Stomach (tissue), 9 donors: ENCODE measurements around the gene C3orf20. TPM values are rescaled to one million over a fixed set of nuclear protein-coding genes. Genes with fewer than 3 reads are reported as not detected.

Experiments used
- DNase-seq, 2 donors: peaks; one replicate each; pipeline versions ENCODE4 v3.0.0 to v3.0.0-alpha.2; 2013 to 2019
- H3K27ac ChIP-seq, 5 donors: fragments of 200-600 bp in 4 of 5; sonication (generic) in 4 of 5; one replicate each; pipeline ENCODE4 v1.5.1; 2013 to 2019; ENCODE audit warnings: mild to moderate bottlenecking in 1 of 5, moderate library complexity in 1 of 5
- H3K27me3 ChIP-seq, 3 donors: fragments of 200-600 bp; sonication (generic); one replicate each; pipeline ENCODE4 v1.5.1; 2017 to 2019; ENCODE audit warnings: mixed run types in 1 of 3
- H3K36me3 ChIP-seq, 4 donors: fragments of 200-600 bp; sonication (generic); 1 replicate in 3 of 4; 2 replicates in 1 of 4; pipeline ENCODE4 v1.5.1; 2016 to 2019
- H3K4me1 ChIP-seq, 4 donors: fragments of 200-600 bp; sonication (generic); one replicate each; pipeline ENCODE4 v1.5.1; 2016 to 2019
- H3K4me3 ChIP-seq, 4 donors: fragments of 200-600 bp; sonication (generic) in 3 of 4; one replicate each; pipeline ENCODE4 v1.5.1; 2016 to 2019; ENCODE audit warnings: mild to moderate bottlenecking in 1 of 4
- H3K9me3 ChIP-seq, 4 donors: fragments of 200-600 bp; sonication (generic); one replicate each; pipeline ENCODE4 v1.5.1; 2016 to 2019
- EP300 ChIP-seq: sonication (generic); formaldehyde crosslinking; IDR thresholded peaks from one replicate; pipeline ENCODE4 v1.6.1; 2017; ENCODE audit warnings: antibody characterized with exemption
- POLR2A ChIP-seq, 4 donors: fragments of 450-650 bp; IDR thresholded peaks; one replicate each; pipeline ENCODE4 v1.6.1; 2016; ENCODE audit warnings: antibody characterized with exemption in 4 of 4, control low read depth in 2 of 4, mild to moderate bottlenecking in 1 of 4, moderate library complexity in 1 of 4
- POLR2AphosphoS5 ChIP-seq, 3 donors: sonication (generic); formaldehyde crosslinking; IDR thresholded peaks; one replicate each; pipeline ENCODE4 v1.6.1; 2016; ENCODE audit warnings: antibody characterized with exemption in 3 of 3
- WGBS, 5 donors: extraction: QIAGEN DNeasy Blood & Tissue Kit in 3 of 5; methylation state at CpG; one replicate each; pipeline versions ENCODE4 v1.1.5 to v1.1.7; 2013 to 2018; 5-methylcytosine and 5-hydroxymethylcytosine counted together
- intact Hi-C: fragments of 100-400 bp; cut with DNase I; formaldehyde crosslinking; loops from one replicate; pipeline ENCODE4 v1.15.1; 2023; ENCODE audit warnings: low total_unique reads
- polyA plus RNA-seq, 3 donors: library from polyadenylated mRNA; stranded (reverse); fragments of 200-250 nt; gene quantifications; one replicate each; pipeline ENCODE4 v1.2.3, GENCODE V29; 2013
- total RNA-seq, 5 donors: library from RNA; depleted of rRNA; stranded (reverse); fragments of >200 nt; gene quantifications; one replicate each; pipeline versions ENCODE4 v1.1.0 to v1.2.3, GENCODE V29; 2014 to 2016
- TF ChIP-seq, protein P1 (sequence below), 7 experiments: fragments of 450-650 bp in 4 of 7; fragments of 200-600 bp in 3 of 7; sonication (generic) in 3 of 7; IDR thresholded peaks; one replicate each; pipeline ENCODE4 v1.5.1; 2016 to 2019; ENCODE audit warnings: antibody characterized with exemption in 7 of 7, control low read depth in 2 of 7, mild to moderate bottlenecking in 1 of 7
- donor health status: healthy with polysubstance abuse.
- donor health status: Bipolar disorder and iron deficiency.
- donor health status: healthy.

C3orf20 gene
- total and polyA plus RNA-seq, 8 donors, result 0.37 TPM; not detected in 7

DNA sequence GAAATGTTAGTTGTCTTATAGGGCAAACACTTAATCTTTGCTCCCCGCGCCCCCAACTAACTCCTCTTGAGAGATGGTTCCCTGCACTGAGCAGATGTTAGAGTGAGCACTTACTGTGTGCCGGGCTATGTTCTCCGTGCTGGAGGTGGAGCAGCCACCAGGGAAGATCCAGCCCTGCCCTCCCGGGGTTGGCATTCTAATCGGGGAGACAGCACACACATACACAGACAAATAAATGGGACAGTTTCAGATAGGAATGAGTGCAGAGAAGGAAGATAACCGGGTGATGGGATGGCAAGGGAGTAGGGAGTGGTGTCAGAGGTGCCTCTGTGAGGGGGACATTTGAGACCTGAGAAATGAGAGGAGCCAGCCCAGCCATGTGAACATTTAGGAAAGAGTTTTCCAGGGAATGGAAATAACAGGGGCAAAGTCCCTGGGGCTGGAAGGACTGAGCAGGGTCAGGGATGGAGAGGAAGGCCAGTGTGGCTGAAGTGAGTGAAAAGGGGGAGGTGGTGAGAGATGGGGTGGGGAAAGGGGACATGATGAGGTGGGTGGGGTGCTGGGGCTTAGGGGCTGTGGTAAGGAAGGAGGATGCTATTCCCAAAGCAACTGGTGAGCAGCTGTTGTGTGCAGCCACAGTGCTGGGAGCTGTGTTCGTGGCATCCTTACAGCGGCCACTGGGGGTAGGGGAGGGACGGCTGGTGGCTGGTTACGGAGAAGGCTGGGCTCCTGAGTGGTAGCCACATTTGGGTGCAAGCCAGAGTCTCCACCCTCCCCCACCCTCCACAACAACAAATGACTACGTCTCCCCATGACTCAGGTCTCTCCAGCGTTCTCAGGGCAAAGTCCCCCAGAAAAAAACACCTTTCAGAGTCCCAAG lies 128.4 kb downstream of the C3orf20 start:
- peak overlapping the region in 2 of 5 donors; percentile 49 to 59 for H3K27ac ChIP-seq

DNA sequence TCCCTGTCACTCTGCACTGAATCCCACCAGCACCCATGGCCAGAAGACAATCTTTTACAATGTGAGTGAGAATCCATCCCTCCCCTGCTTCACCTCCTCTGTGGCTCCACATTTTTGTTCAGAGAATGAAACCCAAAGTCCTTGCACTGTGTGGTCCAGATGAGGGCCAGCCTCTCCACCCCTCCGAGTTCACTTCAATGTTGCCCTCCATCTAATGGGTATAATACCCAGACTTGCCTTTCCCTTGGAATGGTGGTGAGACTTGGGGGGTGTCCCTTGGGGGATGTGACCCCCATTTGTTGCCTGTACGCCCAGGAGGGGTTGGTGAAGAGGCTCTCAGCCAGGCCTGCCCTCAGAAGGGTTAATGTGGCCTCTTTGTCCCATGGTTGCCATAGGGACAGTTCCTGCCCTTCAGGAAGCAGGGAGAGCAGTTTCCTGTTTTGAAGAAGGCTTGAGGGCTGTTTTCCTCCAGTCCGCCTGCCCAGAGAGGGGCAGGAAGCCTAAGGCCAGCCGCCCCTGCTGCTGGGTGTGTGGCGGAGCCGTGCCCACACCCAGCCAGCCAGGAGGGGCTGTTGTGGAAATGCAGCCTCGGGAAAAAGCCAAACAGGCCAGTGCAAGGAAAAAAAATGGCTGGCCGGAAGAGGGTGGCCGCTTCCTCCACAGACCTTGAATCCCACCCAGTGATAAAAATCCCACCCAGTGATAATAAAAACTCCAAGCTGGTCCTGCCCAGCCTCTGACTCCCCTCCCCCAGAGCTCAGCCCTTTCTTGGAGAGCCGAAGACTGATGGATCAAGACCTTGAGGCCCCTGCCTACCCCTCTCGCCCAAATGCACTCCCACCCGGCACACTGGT lies 129.3 kb downstream of the C3orf20 start:
- Histone ChIP-seq H3K36me3 (no peaks in the 10 kb centered on the region), H3K9me3 (no peaks in the 10 kb centered on the region), H3K4me3 (no peak overlapping the region), H3K27ac (peak overlapping the region in 2 of 5 donors; percentile 49 to 59), H3K4me1 (peaks cover 0 to 30% (median 2%) of the 10 kb centered on the region in 4 donors), H3K27me3 (peaks cover 0 to 42% (median 0%) of the 10 kb centered on the region in 3 donors)
- no peak for TF ChIP-seq POLR2AphosphoS5 (IDR thresholded peaks at IDR 0.05)
- no peak for TF ChIP-seq EP300
- no peak for TF ChIP-seq POLR2A (IDR thresholded peaks at IDR 0.05)
- TF ChIP-seq, protein P1, sequence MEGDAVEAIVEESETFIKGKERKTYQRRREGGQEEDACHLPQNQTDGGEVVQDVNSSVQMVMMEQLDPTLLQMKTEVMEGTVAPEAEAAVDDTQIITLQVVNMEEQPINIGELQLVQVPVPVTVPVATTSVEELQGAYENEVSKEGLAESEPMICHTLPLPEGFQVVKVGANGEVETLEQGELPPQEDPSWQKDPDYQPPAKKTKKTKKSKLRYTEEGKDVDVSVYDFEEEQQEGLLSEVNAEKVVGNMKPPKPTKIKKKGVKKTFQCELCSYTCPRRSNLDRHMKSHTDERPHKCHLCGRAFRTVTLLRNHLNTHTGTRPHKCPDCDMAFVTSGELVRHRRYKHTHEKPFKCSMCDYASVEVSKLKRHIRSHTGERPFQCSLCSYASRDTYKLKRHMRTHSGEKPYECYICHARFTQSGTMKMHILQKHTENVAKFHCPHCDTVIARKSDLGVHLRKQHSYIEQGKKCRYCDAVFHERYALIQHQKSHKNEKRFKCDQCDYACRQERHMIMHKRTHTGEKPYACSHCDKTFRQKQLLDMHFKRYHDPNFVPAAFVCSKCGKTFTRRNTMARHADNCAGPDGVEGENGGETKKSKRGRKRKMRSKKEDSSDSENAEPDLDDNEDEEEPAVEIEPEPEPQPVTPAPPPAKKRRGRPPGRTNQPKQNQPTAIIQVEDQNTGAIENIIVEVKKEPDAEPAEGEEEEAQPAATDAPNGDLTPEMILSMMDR (IDR thresholded peaks at IDR 0.05), result no peak
- intact Hi-C loops, result no loop called here
- 56 to 68% (median 63%) methylated on average over 11 to 12 of the region's 12 CpGs for WGBS, 5 donors
- DNase-seq, result peak in 1 of 2 donors; percentile 67

More for the DNA sequence above, 128.4 kb downstream of the C3orf20 start:
- WGBS, 5 donors, result 43 to 65% (median 50%) methylated on average over 12 to 13 of the region's 13 CpGs
- TF ChIP-seq, protein P1 (IDR thresholded peaks at IDR 0.05), result no peak
- TF ChIP-seq POLR2A (IDR thresholded peaks at IDR 0.05) (no peak), POLR2AphosphoS5 (IDR thresholded peaks at IDR 0.05) (no peak), EP300 (no peak)
- H3K4me3 ChIP-seq, result no peak overlapping the region
- intact Hi-C loops, result no loop called here
- peaks cover 0 to 30% (median 2%) of the 10 kb centered on the region in 4 donors for H3K4me1 ChIP-seq
- no peaks in the 10 kb centered on the region for H3K9me3 ChIP-seq
- peaks cover 0 to 34% (median 0%) of the 10 kb centered on the region in 3 donors for H3K27me3 ChIP-seq
- no peaks in the 10 kb centered on the region for H3K36me3 ChIP-seq
- peak; percentile 50 to 72 for DNase-seq

DNA sequence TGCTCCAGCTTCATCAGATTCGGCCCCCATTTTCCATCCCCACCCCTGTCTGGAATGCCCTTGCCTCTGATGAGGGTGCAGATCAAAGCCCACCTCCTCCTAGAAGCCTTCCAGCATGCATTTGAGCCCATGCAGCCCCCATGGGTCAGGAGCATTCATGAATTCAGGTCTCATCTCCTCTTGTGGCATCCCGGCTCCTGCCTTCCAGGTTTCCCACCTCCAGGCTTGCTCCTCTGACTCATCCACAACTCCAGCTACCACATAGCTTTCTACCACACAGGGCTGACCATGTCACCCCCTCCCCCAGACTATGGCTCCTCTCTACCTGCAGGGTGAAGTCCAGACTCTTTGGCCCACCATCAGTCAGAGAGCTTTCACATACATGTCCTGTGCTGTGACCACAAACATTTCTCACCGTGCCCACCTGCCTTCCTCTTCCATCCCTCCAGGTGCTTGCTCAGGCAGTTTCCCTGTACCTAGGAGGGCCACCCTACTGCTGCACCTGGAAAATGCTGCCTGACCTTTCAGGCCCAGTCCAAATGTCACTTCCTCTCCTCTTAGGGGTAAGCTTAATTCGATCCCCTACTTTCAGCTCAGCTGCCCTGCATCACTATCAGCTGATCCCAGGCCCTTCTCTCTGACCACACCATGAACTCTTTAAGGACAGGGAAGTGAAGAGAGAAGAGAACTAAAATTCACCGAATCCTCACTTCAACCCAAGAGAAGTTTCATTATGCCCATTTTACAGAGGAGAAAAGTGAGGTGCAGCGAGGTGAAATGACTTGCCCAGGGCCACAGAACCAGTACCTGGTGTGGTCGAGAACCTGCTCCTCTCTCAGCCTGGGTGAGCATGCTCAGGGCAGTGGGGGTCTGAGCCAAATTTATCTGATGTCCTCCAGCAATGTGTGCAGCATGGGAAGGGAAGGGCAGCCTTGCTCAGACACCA lies 130.2 kb downstream of the C3orf20 start:
- peaks cover 0 to 34% (median 8%) of the 10 kb centered on the region in 4 donors for H3K4me1 ChIP-seq
- peak overlapping the region in 2 of 5 donors; percentile 49 to 59 for H3K27ac ChIP-seq
- 69 to 80% (median 73%) methylated on average over 7 of the region's 7 CpGs for WGBS, 5 donors
- H3K9me3 ChIP-seq, result no peaks in the 10 kb centered on the region
- no peak overlapping the region for H3K4me3 ChIP-seq
- DNase-seq, result no peak
- TF ChIP-seq EP300 (no peak), POLR2AphosphoS5 (IDR thresholded peaks at IDR 0.05) (no peak), POLR2A (IDR thresholded peaks at IDR 0.05) (no peak)
- TF ChIP-seq, protein P1 (IDR thresholded peaks at IDR 0.05), result no peak
- peaks cover 0 to 51% (median 3%) of the 10 kb centered on the region in 3 donors for H3K27me3 ChIP-seq
- no peaks in the 10 kb centered on the region for H3K36me3 ChIP-seq
- intact Hi-C loops, result no loop called here
